GM13976 (cell line): ENCODE results near the gene MSX1.

Experiments
- DNase-seq: peaks from one replicate; pipeline ENCODE4 v3.0.0; 2012; ENCODE audit warnings: low spot score
- in situ Hi-C: fragments of 300-500 bp; cut with MboI; formaldehyde crosslinking; loops from one replicate; pipeline ENCODE4 v1.12.0; 2022; ENCODE audit warnings: low sequenced_read_pairs, mixed read lengths, inconsistent platforms; ENCODE audit not compliant: unreplicated experiment
- TF ChIP-seq, protein P1 (sequence below): IDR thresholded peaks from 2 replicates; pipeline ENCODE4 v1.5.1; 2012; ENCODE audit warnings: borderline replicate concordance, mild to moderate bottlenecking; ENCODE audit not compliant: insufficient read depth; ENCODE audit errors: extremely low read depth, missing control alignments, control extremely low read depth

Gene MSX1

DNA sequence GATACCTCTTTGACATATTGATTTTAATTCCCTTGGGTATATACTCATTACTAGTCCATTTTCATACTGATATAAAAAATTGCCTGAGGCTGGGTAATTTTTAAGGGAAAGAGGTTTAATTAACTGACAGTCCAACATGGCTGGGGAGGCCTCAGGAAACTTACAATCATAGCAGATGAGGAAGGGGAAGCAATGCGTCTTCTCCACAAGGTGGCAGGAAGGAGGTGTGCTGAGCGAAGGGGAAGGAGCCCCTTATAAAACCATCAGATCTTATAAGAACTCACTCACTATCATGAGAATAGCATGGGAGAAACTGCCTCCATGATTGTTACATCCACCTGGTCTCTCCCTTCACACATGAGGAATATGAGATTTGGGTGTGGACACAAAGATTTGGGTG is 42.4 kb downstream of the MSX1 start:
- no peak for DNase-seq
- in situ Hi-C loops: no loop called here
- TF ChIP-seq, protein P1, sequence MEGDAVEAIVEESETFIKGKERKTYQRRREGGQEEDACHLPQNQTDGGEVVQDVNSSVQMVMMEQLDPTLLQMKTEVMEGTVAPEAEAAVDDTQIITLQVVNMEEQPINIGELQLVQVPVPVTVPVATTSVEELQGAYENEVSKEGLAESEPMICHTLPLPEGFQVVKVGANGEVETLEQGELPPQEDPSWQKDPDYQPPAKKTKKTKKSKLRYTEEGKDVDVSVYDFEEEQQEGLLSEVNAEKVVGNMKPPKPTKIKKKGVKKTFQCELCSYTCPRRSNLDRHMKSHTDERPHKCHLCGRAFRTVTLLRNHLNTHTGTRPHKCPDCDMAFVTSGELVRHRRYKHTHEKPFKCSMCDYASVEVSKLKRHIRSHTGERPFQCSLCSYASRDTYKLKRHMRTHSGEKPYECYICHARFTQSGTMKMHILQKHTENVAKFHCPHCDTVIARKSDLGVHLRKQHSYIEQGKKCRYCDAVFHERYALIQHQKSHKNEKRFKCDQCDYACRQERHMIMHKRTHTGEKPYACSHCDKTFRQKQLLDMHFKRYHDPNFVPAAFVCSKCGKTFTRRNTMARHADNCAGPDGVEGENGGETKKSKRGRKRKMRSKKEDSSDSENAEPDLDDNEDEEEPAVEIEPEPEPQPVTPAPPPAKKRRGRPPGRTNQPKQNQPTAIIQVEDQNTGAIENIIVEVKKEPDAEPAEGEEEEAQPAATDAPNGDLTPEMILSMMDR: no peak

DNA sequence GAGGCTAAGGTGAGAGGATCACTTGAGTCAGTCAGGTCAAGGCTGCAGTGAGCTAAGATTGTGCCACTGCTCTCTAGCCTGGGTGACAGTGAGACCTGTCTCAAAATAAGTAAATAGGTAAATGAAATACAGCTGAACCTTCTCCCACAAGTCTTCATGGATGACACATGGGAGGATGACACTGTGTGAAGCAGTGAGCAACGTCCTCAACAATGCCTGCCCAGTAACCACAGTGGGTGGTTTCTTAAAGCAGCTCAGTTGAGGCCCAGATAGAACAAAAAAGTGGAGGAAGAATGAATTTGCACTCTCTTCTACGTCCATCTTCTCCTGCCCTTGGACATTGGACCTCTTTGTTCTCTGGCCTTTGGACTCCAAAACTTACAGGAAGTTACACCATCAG is 52.7 kb downstream of the MSX1 start:
- TF ChIP-seq, protein P1: no peak
- no peak for DNase-seq
- in situ Hi-C loops: no loop called here

DNA sequence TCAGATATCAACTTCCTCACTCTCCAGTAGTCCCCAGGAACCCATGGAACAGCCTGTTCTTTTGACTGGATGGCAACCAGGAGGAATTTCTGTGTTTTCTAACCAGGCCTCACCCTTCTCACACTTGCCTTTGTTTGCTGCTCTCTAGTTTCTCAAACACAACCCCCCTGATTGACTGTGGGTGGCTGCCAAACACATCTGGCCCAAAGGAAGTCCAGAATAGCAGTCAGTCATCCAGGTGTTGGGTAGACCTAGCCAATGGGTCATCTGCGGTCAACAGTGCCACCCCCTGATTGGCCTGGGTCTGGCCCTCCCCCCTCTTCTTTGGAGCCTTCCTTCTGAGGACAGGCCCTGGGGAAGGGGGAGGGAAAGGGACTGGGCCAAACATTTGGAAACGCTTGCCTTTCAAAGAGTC is 53.7 kb downstream of the MSX1 start:
- in situ Hi-C loops: no loop called here
- TF ChIP-seq, protein P1: no peak
- no peak for DNase-seq
